HG02798 (cell line): ENCODE data around the gene STARD13.
A peak's percentile ranks its signal among the peaks of the same experiment; 100 is the strongest.

Experiments
- ATAC-seq: cut with Tn5 transposase; IDR thresholded peaks from one replicate; pipeline ENCODE4 v1.9.1; 2021; ENCODE audit warnings: mild to moderate bottlenecking; ENCODE audit not compliant: unreplicated experiment, poor library complexity

Gene STARD13

GRCh38 chr13:33127009-33127551 is 158.5 kb downstream of the STARD13 start:
- ATAC-seq = no peak

GRCh38 chr13:33125821-33126570 is 159.6 kb downstream of the STARD13 start:
- ATAC-seq = no peak

GRCh38 chr13:33123066-33123859 is 162.3 kb downstream of the STARD13 start:
- ATAC-seq = no peak

- ATAC-seq = no peak
Observed at GRCh38 chr13:33119856-33120543, 165.6 kb downstream of the STARD13 start.

DNA sequence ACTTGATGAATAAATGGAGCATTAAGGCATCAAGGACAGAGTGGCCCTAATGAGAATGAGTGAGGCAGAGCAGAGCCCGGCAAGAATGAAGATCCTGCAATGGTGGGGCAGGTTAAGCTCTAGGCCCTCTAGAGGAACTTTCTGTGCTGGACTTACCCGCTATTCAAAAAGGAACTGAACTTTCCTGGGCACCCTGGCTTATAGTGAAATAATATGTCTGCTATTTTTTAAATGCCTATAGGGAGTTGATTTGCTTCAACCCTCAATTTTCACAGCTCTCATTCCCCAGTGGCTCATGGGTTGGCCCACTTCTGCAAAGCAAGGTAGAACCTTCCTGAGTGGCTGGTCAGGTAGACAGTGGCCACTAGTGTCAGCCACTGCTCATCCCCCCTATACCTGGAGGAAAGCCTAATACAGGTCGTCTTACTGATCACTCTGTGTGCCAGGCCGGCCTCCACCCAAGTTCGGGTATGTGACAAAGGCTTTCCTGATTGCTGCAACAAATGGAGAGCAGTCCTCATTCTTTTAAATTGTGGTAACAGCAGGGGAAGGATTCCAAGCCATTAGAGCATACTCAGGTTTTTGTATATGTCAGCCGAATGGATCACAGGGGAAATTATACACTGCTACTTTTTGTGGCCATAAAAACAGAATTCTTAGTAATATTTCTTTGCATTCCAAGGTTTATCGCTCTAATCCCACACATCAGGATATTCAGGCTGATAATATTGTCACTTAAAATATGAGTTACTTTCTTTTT is 166.4 kb downstream of the STARD13 start:
- no peak for ATAC-seq

DNA sequence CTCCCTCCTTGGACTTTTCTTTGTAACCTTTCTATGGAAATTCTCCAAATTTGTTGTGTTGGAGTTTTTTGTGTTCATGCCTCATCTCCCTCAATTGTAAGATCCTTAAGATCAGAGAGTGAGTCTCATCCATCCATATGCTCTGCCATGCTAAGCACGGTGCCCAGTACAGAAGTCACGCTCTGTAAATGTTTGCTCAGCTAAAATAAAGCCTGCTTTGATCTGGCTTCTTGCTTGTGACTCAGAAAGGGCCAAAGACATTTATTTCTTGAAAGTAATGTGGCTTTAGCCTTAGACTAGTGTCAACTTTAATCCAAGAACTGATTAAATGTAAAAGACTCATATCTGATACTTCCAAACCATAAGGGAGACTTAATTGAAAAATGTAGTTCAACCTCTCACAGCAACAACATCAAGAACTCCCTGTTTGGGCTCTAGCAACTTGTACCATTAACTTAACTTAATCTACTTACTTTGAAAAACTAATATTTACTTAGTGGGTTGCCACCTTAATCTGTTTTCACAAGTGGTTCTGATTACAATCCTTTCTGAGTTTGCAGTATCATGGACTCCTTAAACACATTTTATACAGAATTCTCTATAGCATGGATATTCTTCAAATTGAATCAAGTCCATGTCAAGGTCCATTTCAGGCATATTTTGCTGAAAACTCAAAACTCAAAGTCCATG is 169.1 kb downstream of the STARD13 start:
- ATAC-seq = no peak

DNA sequence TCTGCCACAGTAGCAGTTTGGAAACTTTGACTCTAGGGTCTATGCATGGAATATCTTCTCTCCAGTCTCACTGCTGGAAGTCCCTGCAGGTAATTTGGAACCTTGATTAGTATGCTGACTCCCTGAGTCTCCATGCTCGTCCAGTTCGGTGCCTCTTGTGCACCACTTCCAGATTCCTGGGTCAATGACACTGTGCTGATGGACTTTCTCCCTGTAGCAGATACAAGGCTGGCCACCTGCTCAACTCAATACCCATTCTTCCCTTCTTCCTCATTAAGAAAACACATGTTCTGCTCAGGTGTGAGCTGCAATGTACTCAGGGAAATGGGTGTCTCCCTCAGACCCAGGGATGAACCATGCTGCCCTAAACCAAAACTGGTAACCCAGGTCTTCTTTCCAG is 170.3 kb downstream of the STARD13 start:
- no peak for ATAC-seq

GRCh38 chr13:33114146-33114545 is 171.4 kb downstream of the STARD13 start:
- ATAC-seq = no peak

- no peak for ATAC-seq
Observed at GRCh38 chr13:33112766-33113165, 172.8 kb downstream of the STARD13 start.

GRCh38 chr13:33111414-33112110 is 174.0 kb downstream of the STARD13 start:
- no peak for ATAC-seq

DNA sequence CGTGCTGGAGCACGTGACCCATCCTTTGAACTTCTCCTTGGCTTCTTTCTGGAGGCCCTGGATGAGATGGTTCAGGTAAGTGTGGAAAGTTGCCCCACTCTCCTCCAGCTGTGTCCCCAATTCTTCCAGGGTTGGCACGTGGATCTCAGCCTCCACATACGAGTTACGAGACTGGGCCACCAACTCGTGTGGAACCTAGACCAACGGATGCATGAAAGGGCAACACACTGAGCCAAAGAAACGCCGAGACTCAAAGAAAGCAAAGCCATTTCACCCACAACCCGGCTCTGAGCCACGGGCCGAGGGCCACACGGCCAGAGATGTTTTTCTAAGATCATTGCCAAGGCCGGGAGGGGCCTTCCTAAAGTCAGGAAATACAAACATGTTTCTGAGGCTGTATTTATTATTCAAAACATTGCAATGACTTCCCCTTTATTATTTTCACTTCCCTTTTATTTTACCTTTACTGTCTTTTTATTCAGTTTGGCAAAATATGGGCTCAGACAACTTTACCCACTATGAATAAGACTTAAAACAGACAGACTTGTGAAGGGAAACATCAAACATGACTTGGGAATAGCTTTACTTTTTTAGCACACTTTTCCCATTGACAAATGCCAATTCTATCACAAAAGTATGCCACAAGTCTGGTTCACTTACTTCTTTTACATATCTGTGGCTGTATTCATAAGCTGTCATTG is 174.7 kb downstream of the STARD13 start:
- no peak for ATAC-seq

- no peak for ATAC-seq
Observed at GRCh38 chr13:33110386-33110712, 175.2 kb downstream of the STARD13 start.

GRCh38 chr13:33109801-33110200 is 175.8 kb downstream of the STARD13 start:
- peak; percentile 56 for ATAC-seq

- peak; percentile 37 for ATAC-seq
Observed at GRCh38 chr13:33109271-33109697, 176.3 kb downstream of the STARD13 start.

DNA sequence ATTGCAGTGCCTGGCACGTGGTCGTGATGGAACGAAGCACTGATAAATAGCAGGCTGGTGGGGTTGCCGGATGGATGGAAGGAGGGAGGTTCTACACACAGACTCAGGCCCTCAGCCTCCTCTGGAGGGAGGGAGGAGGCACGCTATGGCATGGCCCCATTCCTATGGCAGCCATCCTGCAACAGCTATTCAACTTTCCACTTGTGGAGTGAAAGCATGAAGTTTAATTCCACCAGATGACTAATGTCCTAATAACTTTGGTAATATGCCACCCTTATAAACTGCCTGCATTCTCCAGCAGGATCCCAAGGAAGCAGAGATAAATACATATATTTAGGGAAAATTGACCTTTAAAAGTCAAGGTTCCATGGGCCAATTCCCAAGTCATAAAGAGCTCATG is 176.9 kb downstream of the STARD13 start:
- no peak for ATAC-seq

- ATAC-seq = no peak
Observed at GRCh38 chr13:33107361-33107760, 178.2 kb downstream of the STARD13 start.

- peak; percentile 27 for ATAC-seq
Observed at GRCh38 chr13:33106656-33107360, 178.7 kb downstream of the STARD13 start.
